Coronary artery (tissue), 2 donors: Measurements from ENCODE around the gene RAD51B.
"Not testable (repeated sequence)": the region's sequence is repeated elsewhere in the genome, so short reads cannot be mapped to it uniquely, and the experiment has no call there.

Source experiments
- DNase-seq: peaks from one replicate; pipeline ENCODE4 v3.0.0-alpha.2; 2017; ENCODE audit warnings: low spot score
- H3K27ac ChIP-seq, 2 donors: fragments of 200-600 bp; sonication (generic); one replicate each; pipeline ENCODE4 v1.5.1; 2016 to 2019
- H3K4me3 ChIP-seq: fragments of 200-600 bp; sonication (generic); 2 replicates; pipeline ENCODE4 v1.5.1; 2016; ENCODE audit warnings: mild to moderate bottlenecking, moderate library complexity
- CTCF ChIP-seq: fragments of 200-600 bp; sonication (generic); IDR thresholded peaks from one replicate; pipeline ENCODE4 v1.5.1; 2019; ENCODE audit warnings: antibody characterized with exemption

RAD51B gene

GRCh38 chr14:68047906-68048305 is 228.3 kb downstream of the RAD51B start:
- H3K27ac ChIP-seq, result peak overlapping the region; percentile 34 to 38
- TF ChIP-seq CTCF, result no peak
- DNase-seq, result no peak
- H3K4me3 ChIP-seq, result peak overlapping the region; percentile 3

GRCh38 chr14:68048815-68049214 is 229.2 kb downstream of the RAD51B start:
- peak overlapping the region in 1 of 2 donors; percentile 28 for H3K27ac ChIP-seq
- not testable (repeated sequence) for H3K4me3 ChIP-seq, DNase-seq

- no peak for DNase-seq
- Histone ChIP-seq H3K27ac (no peak overlapping the region), H3K4me3 (no peak overlapping the region)
- no peak for TF ChIP-seq CTCF
Observed at GRCh38 chr14:68050177-68050576, 230.6 kb downstream of the RAD51B start.

GRCh38 chr14:68051146-68051545 is 231.6 kb downstream of the RAD51B start:
- no peak for TF ChIP-seq CTCF
- H3K27ac ChIP-seq, result no peak overlapping the region
- DNase-seq, result no peak
- no peak overlapping the region for H3K4me3 ChIP-seq

GRCh38 chr14:68060198-68060597 is 240.6 kb downstream of the RAD51B start:
- Histone ChIP-seq H3K4me3 (no peak overlapping the region), H3K27ac (no peak overlapping the region)

GRCh38 chr14:68062651-68063050 is 243.1 kb downstream of the RAD51B start:
- Histone ChIP-seq H3K4me3 (no peak overlapping the region), H3K27ac (no peak overlapping the region)
- TF ChIP-seq CTCF, result no peak
- no peak for DNase-seq

More at GRCh38 chr14:68060198-68060597, 240.6 kb downstream of the RAD51B start:
- no peak for TF ChIP-seq CTCF
- DNase-seq, result no peak

GRCh38 chr14:68065322-68065721 is 245.7 kb downstream of the RAD51B start:
- Histone ChIP-seq H3K27ac (no peak overlapping the region), H3K4me3 (no peak overlapping the region)
- TF ChIP-seq CTCF, result no peak
- DNase-seq, result no peak
